Anterior cingulate cortex (tissue), 58 donors: ENCODE measurements around the gene NRG2.

Experiments used
- DNase-seq, 58 donors: peaks; one replicate each; lab custom pipeline; 2025; lab: John Stamatoyannopoulos, UW

NRG2 gene

DNA sequence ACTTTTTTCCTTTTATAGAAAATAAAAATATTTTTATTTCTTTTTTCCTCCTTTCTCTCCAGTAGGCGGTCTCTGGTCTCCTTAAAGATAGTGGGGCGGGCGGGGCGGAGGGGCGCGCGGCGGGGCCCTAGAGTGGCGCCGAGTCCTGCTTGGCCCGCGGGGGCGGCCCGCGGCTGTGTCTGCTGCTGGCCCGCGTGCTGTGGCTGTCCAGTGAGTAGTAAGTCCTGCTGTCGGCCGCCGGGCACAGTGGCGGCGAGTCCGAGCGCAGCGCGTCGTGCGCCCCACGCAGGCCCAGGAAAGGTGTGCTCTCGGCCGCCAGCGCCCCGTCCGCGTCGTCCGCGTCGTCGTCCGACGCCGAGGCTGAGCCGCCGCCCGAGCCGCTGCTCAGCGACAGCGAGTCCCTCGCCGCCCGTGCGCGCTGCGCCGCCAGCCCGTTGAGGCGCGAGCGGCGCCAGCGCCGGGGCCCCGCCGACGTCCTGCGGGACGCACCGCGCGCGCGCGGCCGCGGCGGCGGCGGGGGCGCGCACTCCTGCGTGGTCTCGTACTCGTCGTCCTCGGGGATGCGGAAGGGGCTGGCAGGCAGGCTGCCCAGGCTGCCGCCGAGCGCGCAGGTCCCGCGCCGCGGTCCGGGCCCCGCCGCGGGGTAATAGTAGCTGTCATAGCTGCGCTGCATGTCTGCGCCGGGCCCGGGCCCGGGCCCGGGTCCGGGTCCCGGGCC, 195.2 kb downstream of the NRG2 start:
- peak in 51 of 58 donors; percentile 22 to 82 (median 55) for DNase-seq

GRCh38 chr5:139847091-139847490, 196.0 kb downstream of the NRG2 start:
- DNase-seq, result no peak

- DNase-seq, result peak in 45 of 58 donors; percentile 12 to 77 (median 44)
These were observed 197.0 kb downstream of the NRG2 start for GRCh38 chr5:139845846-139846681.

- peak in 53 of 58 donors; percentile 20 to 83 (median 54) for DNase-seq
These were observed 198.5 kb downstream of the NRG2 start for GRCh38 chr5:139844472-139845145.

DNA sequence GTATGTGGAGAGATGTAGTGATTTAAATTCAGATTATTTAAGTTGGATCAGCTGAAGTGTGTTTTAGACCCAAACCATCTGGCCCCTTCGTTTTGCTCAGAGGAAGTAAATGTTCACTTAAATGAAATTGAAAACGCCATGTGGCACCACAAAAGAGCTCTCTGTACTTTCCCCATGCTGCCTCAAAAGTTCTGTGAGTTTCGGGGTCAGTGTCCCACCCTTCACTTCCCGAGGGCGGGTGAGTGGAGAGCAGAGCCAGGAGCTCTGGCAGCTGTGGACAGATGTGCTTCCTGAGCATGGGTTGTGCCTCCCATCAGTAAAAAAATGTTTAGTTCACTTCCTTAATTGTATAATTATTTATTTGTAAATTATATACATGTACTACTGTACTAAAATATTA, 199.1 kb downstream of the NRG2 start:
- DNase-seq, result no peak

- no peak for DNase-seq
These were observed 200.8 kb downstream of the NRG2 start for GRCh38 chr5:139842321-139842720.

GRCh38 chr5:139841549-139841948, 201.6 kb downstream of the NRG2 start:
- DNase-seq, result no peak

DNA sequence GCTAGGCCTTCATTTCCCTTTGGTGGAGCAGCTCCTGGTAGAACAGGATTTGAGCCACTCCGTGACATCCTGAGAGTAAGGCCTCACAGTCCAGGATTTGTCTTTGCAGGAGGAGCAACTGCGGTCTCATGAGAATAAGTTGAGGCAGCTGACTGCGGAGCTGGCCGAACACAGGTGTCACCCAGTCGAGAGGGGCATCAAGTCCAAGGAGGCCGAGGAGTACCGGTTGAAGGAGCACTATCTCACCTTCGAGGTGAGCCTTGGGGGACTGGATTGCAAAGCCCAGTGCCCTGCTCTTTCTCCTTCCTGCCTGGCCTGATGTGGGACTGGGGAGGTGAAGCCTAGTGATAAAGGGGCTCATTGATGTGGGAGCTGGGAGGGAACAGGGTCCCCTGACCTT, 203.2 kb downstream of the NRG2 start:
- no peak for DNase-seq

GRCh38 chr5:139839232-139839815, 203.8 kb downstream of the NRG2 start:
- no peak for DNase-seq

DNA sequence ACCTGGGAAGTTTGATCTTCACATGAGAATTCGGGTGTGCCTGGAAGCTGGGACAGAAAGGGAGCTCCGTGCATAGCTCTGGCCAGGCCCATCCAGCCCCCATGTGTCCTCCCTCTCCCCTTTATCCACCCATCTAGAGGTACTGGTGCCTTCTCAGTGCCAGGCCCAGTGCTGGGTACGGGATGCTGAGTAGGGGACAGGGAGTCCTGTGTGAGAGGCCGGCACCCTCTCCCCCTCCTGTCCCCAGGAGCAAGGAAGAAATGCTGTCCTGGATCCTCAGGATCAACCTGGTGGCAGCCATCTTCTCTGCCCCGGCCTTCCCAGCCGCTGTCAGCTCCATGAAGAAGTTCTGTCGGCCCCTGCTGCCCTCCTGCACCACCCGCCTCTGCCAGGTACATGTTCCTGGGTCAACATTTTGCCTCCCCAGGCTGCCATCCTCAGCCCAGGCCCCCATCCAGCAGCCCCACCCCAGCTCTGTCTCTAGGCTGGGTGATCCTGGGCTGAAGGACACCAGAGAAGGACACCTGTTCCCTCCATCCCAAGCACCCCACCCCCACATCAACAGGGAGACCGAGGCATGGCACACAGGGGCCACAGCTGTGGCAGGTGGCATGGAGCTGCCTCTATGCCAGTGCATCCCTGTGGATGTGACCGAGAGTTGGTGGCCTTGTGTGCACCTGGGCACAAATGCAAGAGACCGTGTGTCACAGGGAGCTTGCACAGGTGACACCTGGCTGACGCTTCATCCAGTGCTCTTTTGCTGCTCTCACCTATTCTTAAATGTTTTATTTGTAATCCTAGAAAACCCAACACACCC, 204.5 kb downstream of the NRG2 start:
- DNase-seq, result no peak

GRCh38 chr5:139837711-139838380, 205.3 kb downstream of the NRG2 start:
- DNase-seq, result no peak

DNA sequence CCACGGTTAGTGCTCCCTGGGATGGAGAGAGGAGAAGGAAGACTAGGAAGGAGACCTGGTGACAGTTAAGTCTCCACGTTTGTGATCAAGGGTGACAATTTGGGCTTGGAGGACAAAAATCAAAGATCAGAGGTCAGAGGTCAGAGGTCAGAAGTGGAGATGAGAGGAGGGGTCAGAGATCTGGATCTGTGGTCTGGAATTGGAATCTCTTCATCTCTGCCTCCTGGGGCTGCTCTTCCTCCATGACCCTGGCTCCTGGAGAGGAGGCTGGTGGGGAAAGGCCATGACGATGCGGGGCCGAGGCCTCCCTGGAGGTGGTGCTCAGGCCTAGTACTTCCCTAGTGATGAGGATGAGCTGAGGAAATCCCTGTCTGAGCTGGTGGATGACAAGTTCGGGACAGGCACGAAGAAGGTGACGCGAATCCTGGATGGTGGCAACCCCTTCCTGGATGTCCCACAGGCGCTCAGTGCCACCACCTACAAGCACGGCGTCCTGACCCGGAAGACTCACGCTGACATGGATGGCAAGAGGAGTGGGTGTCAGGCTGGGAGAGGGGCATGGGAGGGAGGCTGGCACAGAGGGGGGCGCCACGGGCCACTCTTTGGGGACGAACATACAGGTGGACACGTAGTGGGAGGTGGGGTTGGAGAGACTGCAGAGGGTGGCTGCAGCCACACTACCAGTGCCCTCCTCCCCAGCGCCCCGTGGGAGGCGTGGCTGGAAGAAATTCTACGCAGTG, 206.5 kb downstream of the NRG2 start:
- DNase-seq, result no peak

DNA sequence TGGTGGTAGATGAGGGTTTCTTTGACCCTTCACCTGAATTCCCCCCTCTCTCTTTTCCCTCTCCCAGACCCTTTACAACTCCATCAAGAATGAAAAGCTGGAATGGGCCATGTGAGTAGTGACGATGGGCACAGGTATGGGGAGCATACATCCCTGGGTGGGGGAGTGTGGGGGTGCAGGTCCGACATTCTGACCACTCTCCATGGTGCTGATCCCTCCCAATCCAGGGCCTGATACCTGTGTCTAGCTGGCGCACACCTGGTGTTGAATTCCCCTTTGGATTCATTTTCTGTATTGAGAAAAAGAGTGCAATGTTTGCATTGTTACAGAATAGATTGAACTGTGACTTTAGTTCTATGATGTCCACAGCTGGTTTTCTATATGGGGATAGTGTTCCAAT, 207.4 kb downstream of the NRG2 start:
- DNase-seq, result no peak

DNA sequence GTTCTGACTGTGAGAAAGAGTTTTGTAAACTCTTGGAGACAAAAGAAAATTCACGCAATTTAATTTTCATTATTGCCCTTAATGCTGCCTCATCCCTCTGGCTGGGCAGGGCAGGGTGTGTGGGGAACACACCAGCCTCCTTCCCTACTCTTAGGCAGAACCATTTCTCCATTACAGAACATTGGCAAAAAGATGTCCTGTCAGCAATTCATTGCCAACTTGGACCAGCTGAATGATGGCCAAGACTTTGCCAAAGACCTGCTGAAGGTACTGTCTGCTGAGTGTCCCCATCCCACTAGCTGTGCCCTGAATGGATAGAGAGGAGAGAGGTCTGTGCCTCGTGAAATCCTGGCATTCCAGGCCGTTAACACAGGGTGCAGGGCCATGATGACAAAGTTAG, 209.6 kb downstream of the NRG2 start:
- no peak for DNase-seq

DNA sequence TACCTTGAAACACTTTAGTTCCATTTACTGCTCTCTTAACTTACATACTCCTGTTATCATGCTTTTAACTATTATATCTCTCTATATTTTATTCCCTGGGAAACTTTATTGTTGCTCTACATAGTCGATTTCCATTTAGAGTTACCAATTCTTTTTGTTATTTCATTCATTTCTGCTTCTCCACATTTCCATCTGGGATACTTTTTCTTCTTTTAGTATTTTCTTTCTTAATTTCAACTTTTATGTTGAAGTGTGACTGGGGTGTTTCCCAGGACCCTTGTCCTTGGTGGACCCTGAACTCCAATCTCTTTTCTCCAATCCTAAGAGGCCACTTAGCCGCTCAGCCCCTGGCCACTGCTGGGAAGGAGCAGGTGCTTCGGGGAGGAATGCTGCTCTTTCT, 211.5 kb downstream of the NRG2 start:
- DNase-seq, result no peak

DNA sequence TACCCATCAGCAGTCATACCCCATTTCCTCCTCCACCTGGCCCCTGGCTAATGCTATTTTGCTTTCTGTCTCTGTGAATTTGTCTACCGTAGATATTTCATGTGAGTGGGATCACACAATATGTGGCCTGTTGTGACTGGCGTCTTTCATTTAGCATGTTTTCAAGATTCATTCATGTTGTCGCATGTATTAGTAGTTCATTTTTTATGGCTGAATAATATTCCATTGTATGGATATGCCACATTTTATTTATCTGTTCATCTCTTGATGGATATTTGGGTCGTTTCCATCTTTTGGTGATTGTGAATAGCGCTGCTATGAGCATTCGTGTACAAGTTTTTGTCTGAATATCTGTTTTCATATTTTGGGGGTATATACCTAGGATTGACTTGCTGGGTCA, 213.6 kb downstream of the NRG2 start:
- no peak for DNase-seq

DNA sequence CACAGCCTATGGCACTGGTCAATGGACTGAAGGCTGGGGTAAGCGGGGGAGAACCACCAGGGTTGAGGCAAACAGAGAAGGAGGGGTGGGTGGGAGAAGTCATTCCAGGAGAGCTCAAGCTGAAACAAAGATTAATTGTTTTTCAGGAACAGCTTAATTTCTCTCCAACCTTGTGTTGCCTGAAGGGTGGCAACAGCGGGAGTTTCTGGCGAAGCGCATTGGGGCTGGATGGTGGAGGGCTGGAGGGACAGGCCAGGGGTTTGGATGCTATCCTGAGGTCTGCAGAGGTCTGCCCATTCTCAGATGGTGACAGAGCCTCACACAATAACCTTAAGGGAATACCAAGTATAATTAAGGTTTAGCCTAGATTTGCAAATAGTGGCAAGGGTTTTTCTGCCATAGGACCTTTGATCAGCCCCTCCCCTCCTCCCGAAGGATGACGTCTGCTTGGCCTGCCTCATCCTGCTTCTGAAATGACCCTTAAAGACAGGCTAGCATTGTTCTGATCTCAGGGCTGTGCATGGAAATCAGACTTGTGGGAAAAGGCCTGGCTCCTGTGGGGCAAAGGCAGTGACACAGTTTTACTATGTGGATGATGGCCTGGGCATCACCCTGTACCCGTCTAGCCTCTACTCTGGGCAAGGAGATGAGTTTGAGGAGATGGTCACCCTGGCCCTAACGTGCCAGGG, 214.7 kb downstream of the NRG2 start:
- DNase-seq, result peak in 52 of 58 donors; percentile 13 to 90 (median 63)

- DNase-seq, result peak in 1 of 58 donors; percentile 12
These were observed 217.4 kb downstream of the NRG2 start for GRCh38 chr5:139825690-139826089.
